Progenitor cell of endocrine pancreas (in vitro differentiated cells): ENCODE data around the gene CDC42EP3. TPM values are rescaled to one million over a fixed set of nuclear protein-coding genes. Genes with fewer than 3 reads are reported as not detected.

ENCODE experiments used
- DNase-seq: peaks from one replicate; pipeline ENCODE4 v3.0.0; 2021; ENCODE audit warnings: low spot score; ENCODE audit not compliant: unreplicated experiment
- H3K27ac Mint-ChIP-seq: 2 replicates; pipeline ENCODE4 v1.8.0; 2021; ENCODE audit warnings: mild to moderate bottlenecking, moderate library complexity, mixed read lengths
- H3K27me3 Mint-ChIP-seq: 2 replicates; pipeline ENCODE4 v1.8.0; 2021; ENCODE audit warnings: mixed read lengths
- H3K36me3 Mint-ChIP-seq: 2 replicates; pipeline ENCODE4 v1.8.0; 2022; ENCODE audit warnings: mixed read lengths; ENCODE audit not compliant: insufficient read depth
- H3K4me1 Mint-ChIP-seq: 2 replicates; pipeline ENCODE4 v1.8.0; 2021; ENCODE audit warnings: low read depth, mixed read lengths
- H3K4me3 Mint-ChIP-seq: 2 replicates; pipeline ENCODE4 v1.8.0; 2021; ENCODE audit warnings: low read depth, mild to moderate bottlenecking, moderate library complexity, mixed read lengths
- H3K9me3 Mint-ChIP-seq: 2 replicates; pipeline ENCODE4 v1.8.0; 2021; ENCODE audit warnings: low read depth, mixed read lengths
- total RNA-seq: library from RNA; stranded (reverse); gene quantifications from 2 replicates; pipeline ENCODE4 v1.2.1, GENCODE V29; 2021
- TF ChIP-seq, protein P1 (sequence below): fragments of 200-600 bp; sonication (generic); IDR thresholded peaks from one replicate; pipeline ENCODE4 v1.5.0; 2021; ENCODE audit warnings: antibody characterized with exemption, mild to moderate bottlenecking; ENCODE audit not compliant: unreplicated experiment

The CDC42EP3 gene
- total RNA-seq, 1 donor from 2014 or later, result 43.1 TPM

DNA sequence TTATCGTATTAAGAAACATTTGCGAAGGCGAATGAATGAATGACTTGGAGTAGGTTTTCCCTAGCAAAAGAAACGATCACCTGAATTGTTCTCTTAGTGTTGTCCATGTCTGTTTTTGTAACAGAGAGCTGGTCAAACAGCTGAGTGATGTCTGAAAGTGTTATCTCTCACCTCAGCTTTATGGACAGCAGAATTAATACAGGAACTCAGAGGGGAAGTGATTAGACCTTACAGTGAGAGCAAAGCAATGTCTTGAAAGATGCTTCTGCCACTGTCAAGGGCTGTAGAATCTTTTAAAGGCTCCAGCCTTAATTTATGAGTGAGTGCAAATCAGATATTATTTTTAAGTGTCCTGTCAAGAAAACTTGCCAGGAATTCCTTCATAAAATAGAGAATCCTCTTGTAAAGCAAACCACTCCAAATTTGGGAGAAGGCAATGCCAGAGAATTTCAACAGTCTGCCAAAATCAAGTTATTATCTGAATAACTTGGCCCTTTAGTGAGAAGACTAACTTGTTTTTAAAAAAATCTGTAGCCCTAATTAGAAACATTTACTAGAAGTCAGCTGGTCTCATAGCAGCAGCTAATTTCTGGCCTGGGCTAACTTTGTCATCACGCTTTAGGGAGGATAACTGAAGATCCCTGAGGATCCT lies 60.7 kb downstream of the CDC42EP3 start:
- DNase-seq, result no peak
- Mint-ChIP-seq H3K9me3 (peaks cover 8% of the 10 kb centered on the region), H3K27me3 (no peaks in the 10 kb centered on the region), H3K4me1 (no peaks in the 10 kb centered on the region), H3K36me3 (no peaks in the 10 kb centered on the region), H3K4me3 (no peak overlapping the region), H3K27ac (no peak overlapping the region)
- TF ChIP-seq, protein P1, sequence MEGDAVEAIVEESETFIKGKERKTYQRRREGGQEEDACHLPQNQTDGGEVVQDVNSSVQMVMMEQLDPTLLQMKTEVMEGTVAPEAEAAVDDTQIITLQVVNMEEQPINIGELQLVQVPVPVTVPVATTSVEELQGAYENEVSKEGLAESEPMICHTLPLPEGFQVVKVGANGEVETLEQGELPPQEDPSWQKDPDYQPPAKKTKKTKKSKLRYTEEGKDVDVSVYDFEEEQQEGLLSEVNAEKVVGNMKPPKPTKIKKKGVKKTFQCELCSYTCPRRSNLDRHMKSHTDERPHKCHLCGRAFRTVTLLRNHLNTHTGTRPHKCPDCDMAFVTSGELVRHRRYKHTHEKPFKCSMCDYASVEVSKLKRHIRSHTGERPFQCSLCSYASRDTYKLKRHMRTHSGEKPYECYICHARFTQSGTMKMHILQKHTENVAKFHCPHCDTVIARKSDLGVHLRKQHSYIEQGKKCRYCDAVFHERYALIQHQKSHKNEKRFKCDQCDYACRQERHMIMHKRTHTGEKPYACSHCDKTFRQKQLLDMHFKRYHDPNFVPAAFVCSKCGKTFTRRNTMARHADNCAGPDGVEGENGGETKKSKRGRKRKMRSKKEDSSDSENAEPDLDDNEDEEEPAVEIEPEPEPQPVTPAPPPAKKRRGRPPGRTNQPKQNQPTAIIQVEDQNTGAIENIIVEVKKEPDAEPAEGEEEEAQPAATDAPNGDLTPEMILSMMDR, result no peak

DNA sequence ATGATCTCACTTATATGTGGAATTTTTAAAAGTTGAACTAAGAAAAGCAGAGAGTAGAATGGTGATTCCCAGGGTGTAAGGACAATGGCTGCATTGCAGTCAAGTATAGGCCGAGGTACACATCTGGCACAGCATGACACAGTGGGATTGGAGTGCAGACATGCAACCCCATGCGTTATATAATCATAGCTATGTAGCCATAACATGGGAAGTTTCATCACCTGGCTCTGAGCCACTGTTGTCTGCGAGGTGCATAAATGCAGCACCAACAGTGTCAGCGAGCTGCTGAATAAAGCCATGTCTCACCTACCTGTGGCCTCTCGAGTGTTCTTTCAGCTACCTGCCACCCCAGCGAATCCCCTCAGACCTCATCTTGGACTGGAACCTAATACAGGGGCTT lies 61.7 kb downstream of the CDC42EP3 start:
- Mint-ChIP-seq H3K27me3 (no peaks in the 10 kb centered on the region), H3K36me3 (peaks cover 2% of the 10 kb centered on the region), H3K9me3 (peaks cover 12% of the 10 kb centered on the region), H3K4me3 (no peak overlapping the region), H3K4me1 (no peaks in the 10 kb centered on the region), H3K27ac (no peak overlapping the region)
- DNase-seq, result no peak
- TF ChIP-seq, protein P1, result no peak

DNA sequence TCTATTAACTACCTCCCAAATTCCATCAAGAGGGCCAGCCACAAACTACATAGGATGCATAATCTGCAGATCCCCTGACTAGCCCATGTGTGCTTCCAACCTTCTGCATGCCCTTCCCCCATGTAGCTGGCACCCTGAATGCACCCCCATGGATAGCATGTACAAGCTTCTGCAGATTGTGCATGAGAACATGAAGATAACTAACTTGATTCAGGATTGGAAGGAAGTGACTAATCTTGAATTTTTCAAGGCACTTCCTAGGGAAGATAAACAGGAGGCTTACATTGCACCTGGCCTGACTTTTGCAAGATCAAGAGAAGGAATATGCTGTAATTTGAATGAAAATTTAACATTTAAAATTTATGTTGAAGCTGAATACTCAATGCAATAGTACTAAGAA lies 66.7 kb downstream of the CDC42EP3 start:
- Mint-ChIP-seq H3K36me3 (peaks cover 2% of the 10 kb centered on the region), H3K4me3 (no peak overlapping the region), H3K27ac (no peak overlapping the region), H3K4me1 (peaks cover 3% of the 10 kb centered on the region), H3K9me3 (peaks cover 12% of the 10 kb centered on the region), H3K27me3 (no peaks in the 10 kb centered on the region)
- TF ChIP-seq, protein P1, result no peak
- DNase-seq, result no peak

DNA sequence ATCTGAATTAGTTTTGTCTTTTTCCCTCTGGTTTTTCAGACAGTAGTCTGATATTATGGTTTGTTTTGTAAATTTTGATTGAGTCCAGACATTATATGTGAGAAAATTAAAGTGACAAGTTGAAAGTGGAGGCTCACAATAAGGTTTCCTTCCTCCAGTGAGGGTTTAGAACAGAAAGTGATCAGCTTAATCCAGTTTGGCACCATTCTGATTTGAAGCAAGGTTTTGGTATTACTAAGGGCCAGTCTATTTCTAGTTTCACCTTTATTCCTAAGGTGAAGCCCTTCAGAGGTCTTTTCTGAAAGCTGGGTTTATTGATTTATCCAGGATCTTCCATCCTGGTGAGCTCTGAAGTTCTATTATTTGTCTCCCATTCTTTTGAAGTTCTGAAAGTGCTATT lies 68.7 kb downstream of the CDC42EP3 start:
- peaks cover 11% of the 10 kb centered on the region for H3K9me3 Mint-ChIP-seq

DNA sequence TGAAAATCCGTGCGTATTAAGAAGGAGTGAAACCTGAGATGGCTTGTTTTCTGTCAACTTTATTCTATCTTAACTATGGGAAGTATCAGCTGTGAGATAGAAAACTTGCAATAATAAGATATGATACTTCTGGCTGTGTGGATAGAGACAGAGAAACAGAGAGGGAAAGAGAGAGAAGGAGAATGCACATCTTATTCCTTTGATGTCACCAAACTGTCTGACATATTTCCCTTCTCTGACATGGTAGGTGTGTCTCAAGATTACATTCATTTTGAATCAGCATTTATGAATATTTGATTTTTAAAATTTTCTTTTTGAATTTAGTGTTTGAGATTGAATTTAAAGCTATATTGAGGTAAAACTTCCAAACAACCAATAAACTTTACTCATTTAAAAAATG lies 69.4 kb downstream of the CDC42EP3 start:
- DNase-seq, result no peak
- Mint-ChIP-seq H3K4me1 (peaks cover 5% of the 10 kb centered on the region), H3K27me3 (no peaks in the 10 kb centered on the region), H3K36me3 (peaks cover 2% of the 10 kb centered on the region), H3K9me3 (peaks cover 14% of the 10 kb centered on the region), H3K4me3 (no peak overlapping the region), H3K27ac (no peak overlapping the region)
- TF ChIP-seq, protein P1, result no peak

More for the DNA sequence above, 68.7 kb downstream of the CDC42EP3 start:
- Mint-ChIP-seq H3K27me3 (no peaks in the 10 kb centered on the region), H3K4me3 (no peak overlapping the region), H3K4me1 (peaks cover 3% of the 10 kb centered on the region), H3K36me3 (peaks cover 2% of the 10 kb centered on the region), H3K27ac (no peak overlapping the region)
- no peak for DNase-seq
- TF ChIP-seq, protein P1, result no peak
